GM12878 (cell line): ENCODE measurements around the gene CCDC182. TPM values are rescaled to one million over a fixed set of nuclear protein-coding genes. Genes with fewer than 3 reads are reported as not detected.

Experiments used
- ATAC-seq: fragments of 200-7000 bp; cut with Tn5 transposase; 3 replicates; pipeline ENCODE4 v1.9.1; 2020; ENCODE audit warnings: mild to moderate bottlenecking, moderate library complexity
- BruUV-seq: library from RNA; stranded (reverse); fragments of 400-500 nt; replicated peaks from 2 replicates; lab custom pipeline; 2021; lab: Mats Ljungman, UMichigan
- CTCF ChIA-PET: fragments of 300-600 bp; sonication (Branson Sonifier 250); formaldehyde crosslinking; extraction: SDS; loops from one replicate; lab custom pipeline; 2021; ENCODE audit warnings: inconsistent platforms; lab: Yijun Ruan, JAX
- POLR2A ChIA-PET: fragments of 350-600 bp; formaldehyde crosslinking; extraction: SDS; loops from one replicate; lab custom pipeline; 2021; ENCODE audit warnings: inconsistent platforms; lab: Charles Lee
- RAD21 ChIA-PET: fragments of 300-600 bp; sonication (Branson Sonifier 250); formaldehyde crosslinking; loops from one replicate; lab custom pipeline; 2023; ENCODE audit warnings: antibody characterized with exemption; ENCODE audit not compliant: unreplicated experiment; lab: Charles Lee
- SMC1A ChIA-PET: fragments of 300-600 bp; sonication (Branson Sonifier 250); formaldehyde crosslinking; loops from one replicate; lab custom pipeline; 2023; ENCODE audit not compliant: unreplicated experiment, uncharacterized antibody; lab: Charles Lee
- DNase-seq: peaks from one replicate; pipeline ENCODE4 v3.0.0-alpha.2; 2011; ENCODE audit warnings: low read depth, low spot score
- FAIRE-seq: peaks from 3 replicates; lab custom pipeline; 2011; peaks lifted over from hg19 to GRCh38; lab: Jason Lieb, UNC
- H2AFZ ChIP-seq: 2 replicates; pipeline ENCODE4 v1.6.0; 2011; ENCODE audit warnings: low read depth, low read length, control low read depth; ENCODE audit not compliant: control insufficient read depth
- H3K27ac ChIP-seq: 2 replicates; pipeline ENCODE4 v1.5.1; 2011; ENCODE audit warnings: control low read depth; ENCODE audit not compliant: control insufficient read depth, insufficient read depth
- H3K27me3 ChIP-seq, 2 experiments: replicated peaks in 1 of 2; 2 replicates each; pipeline versions ENCODE4 v1.6.0 to v1.6.1; 2011; ENCODE audit warnings: low read length in 1 of 2; ENCODE audit not compliant: control insufficient read depth in 2 of 2, insufficient read depth in 2 of 2
- H3K36me3 ChIP-seq, 2 experiments: 2 replicates each; pipeline ENCODE4 v1.5.1; 2011; ENCODE audit warnings: low read length in 1 of 2; ENCODE audit not compliant: control insufficient read depth in 2 of 2, insufficient read depth in 2 of 2
- H3K4me1 ChIP-seq: 2 replicates; pipeline ENCODE4 v1.6.1; 2011; ENCODE audit warnings: mild to moderate bottlenecking, low read length, moderate library complexity, mixed read lengths; ENCODE audit not compliant: control insufficient read depth, insufficient read depth
- H3K4me2 ChIP-seq: 2 replicates; pipeline ENCODE4 v1.6.0; 2011; ENCODE audit warnings: control low read depth; ENCODE audit not compliant: control insufficient read depth, insufficient read depth
- H3K4me3 ChIP-seq: fragments of 200-600 bp; sonication (generic); 2 replicates; pipeline ENCODE4 v1.5.1; 2016
- H3K79me2 ChIP-seq: 2 replicates; pipeline ENCODE4 v1.6.0; 2011; ENCODE audit warnings: low read length; ENCODE audit not compliant: control insufficient read depth, insufficient read depth
- H3K9ac ChIP-seq: 2 replicates; pipeline ENCODE4 v1.8.0; 2011; ENCODE audit warnings: low read length, control low read depth, mixed read lengths; ENCODE audit not compliant: control insufficient read depth, insufficient read depth
- H3K9me3 ChIP-seq: replicated peaks from 3 replicates; pipeline ENCODE4 v1.5.1; 2011; ENCODE audit warnings: mild to moderate bottlenecking, low read length; ENCODE audit not compliant: control insufficient read depth, insufficient read depth
- H4K20me1 ChIP-seq: 2 replicates; pipeline ENCODE4 v1.6.0; 2011; ENCODE audit not compliant: control insufficient read depth, insufficient read depth
- CEBPB ChIP-seq, 2 experiments: fragments of 150-350 bp in 1 of 2; IDR thresholded peaks; 2 replicates each; pipeline ENCODE4 v1.6.1; 2012 to 2014; ENCODE audit warnings: low read depth in 2 of 2, low read length in 2 of 2, borderline replicate concordance in 1 of 2, inconsistent platforms in 1 of 2
- JUND ChIP-seq: IDR thresholded peaks from 2 replicates; pipeline ENCODE4 v1.6.1; 2012; ENCODE audit warnings: low read depth, mild to moderate bottlenecking, low read length, improper control_type of control experiment, moderate library complexity
- KDM1A ChIP-seq: fragments of 200-600 bp; sonication (generic); IDR thresholded peaks from 2 replicates; pipeline ENCODE4 v1.6.1; 2016; ENCODE audit warnings: borderline replicate concordance
- LARP7 ChIP-seq: fragments of 450-650 bp; IDR thresholded peaks from 2 replicates; pipeline ENCODE4 v1.6.1; 2017; ENCODE audit warnings: mild to moderate bottlenecking
- MEF2B ChIP-seq: fragments of 450-650 bp; IDR thresholded peaks from 2 replicates; pipeline ENCODE4 v1.6.1; 2018; ENCODE audit warnings: mild to moderate bottlenecking, moderate library complexity; ENCODE audit not compliant: partially characterized antibody, poor library complexity, severe bottlenecking
- NFXL1 ChIP-seq: fragments of 450-650 bp; IDR thresholded peaks from 2 replicates; pipeline ENCODE4 v1.6.1; 2017; ENCODE audit warnings: antibody characterized with exemption, mild to moderate bottlenecking, borderline replicate concordance
- POU2F2 ChIP-seq: IDR thresholded peaks from 3 replicates; pipeline ENCODE4 v1.6.1; 2011; ENCODE audit warnings: low read depth, mild to moderate bottlenecking, low read length, borderline replicate concordance
- STAT3 ChIP-seq: IDR thresholded peaks from 2 replicates; pipeline ENCODE4 v1.6.1; 2011; ENCODE audit warnings: low read depth, low read length, improper control_type of control experiment
- ZZZ3 ChIP-seq: IDR thresholded peaks from 2 replicates; pipeline ENCODE4 v1.6.1; 2011; ENCODE audit warnings: low read depth; ENCODE audit not compliant: control insufficient read depth, insufficient read length
- WGBS: methylation state at CpG from one replicate; pipeline ENCODE4 v1.1.6; 2016; ENCODE audit warnings: low lambda C conversion rate; ENCODE audit not compliant: insufficient replicate concordance, insufficient coverage; ENCODE audit errors: missing lambda C conversion rate; 5-methylcytosine and 5-hydroxymethylcytosine counted together
- in situ Hi-C: fragments of 300-500 bp; cut with MboI; formaldehyde crosslinking; loops from 9 replicates; pipeline ENCODE4 v1.14.3; 2018; ENCODE audit warnings: mixed read lengths
- intact Hi-C: fragments of 100-400 bp; cut with micrococcal nuclease; formaldehyde crosslinking; loops from one replicate; pipeline ENCODE4 v1.14.2; 2022; ENCODE audit not compliant: unreplicated experiment
- polyA plus RNA-seq, 11 experiments: library from polyadenylated mRNA; depleted of rRNA in 4 of 11; unstranded in 6 of 11; stranded (reverse) in 5 of 11; fragments of >200 nt; fragmentation: Nextera tagmentation in 4 of 11; fragmentation: Illumina TruSeq in 1 of 11; extraction: Ambion mirVana in 4 of 11; extraction: Trizol in 1 of 11; gene quantifications; 1 replicate in 1 of 11; 2 replicates in 10 of 11; pipeline versions ENCODE4 v1.2.1 to v1.2.3, GENCODE V29; 2011 to 2016; ENCODE audit warnings: inconsistent platforms in 2 of 11, missing spikeins in 2 of 11, low read depth in 1 of 11
- total RNA-seq, 4 experiments: library from RNA; depleted of rRNA in 3 of 4; stranded (reverse); fragments of >200 nt in 3 of 4; fragmentation: Illumina TruSeq in 1 of 4; extraction: Trizol in 1 of 4; gene quantifications; 2 replicates each; pipeline versions ENCODE4 v1.2.1 to v1.2.3, GENCODE V29; 2013 to 2021
- TF ChIP-seq, protein P1 (sequence below): fragments of 450-650 bp; formaldehyde crosslinking; IDR thresholded peaks from 2 replicates; pipeline ENCODE4 v1.5.0; 2022; ENCODE audit warnings: mild to moderate bottlenecking, missing genetic modification characterization
- TF ChIP-seq, protein P2 (sequence below): fragments of 150-350 bp; IDR thresholded peaks from 2 replicates; pipeline ENCODE4 v1.6.1; 2014; ENCODE audit warnings: mild to moderate bottlenecking, low read depth, low read length
- TF ChIP-seq, protein P3 (sequence below): IDR thresholded peaks from 2 replicates; pipeline ENCODE4 v1.6.1; 2011; ENCODE audit warnings: borderline replicate concordance, low read depth, mild to moderate bottlenecking, moderate library complexity, mixed read lengths, low read length; ENCODE audit not compliant: insufficient read depth; ENCODE audit errors: extremely low read length
- TF ChIP-seq, protein P4 (sequence below): IDR thresholded peaks from 2 replicates; pipeline ENCODE4 v1.6.1; 2011; ENCODE audit warnings: low read depth, mild to moderate bottlenecking, low read length, moderate library complexity, borderline replicate concordance; ENCODE audit errors: extremely low read depth
- TF ChIP-seq, protein P5 (sequence below), 3 experiments: IDR thresholded peaks in 2 of 3; conservative IDR thresholded peaks in 1 of 3; 2 replicates each; pipeline ENCODE4 v1.5.1; 2011; ENCODE audit warnings: low read depth in 3 of 3, low read length in 3 of 3, mild to moderate bottlenecking in 3 of 3, control low read depth in 2 of 3, moderate library complexity in 2 of 3, inconsistent platforms in 1 of 3, mixed read lengths in 1 of 3; ENCODE audit not compliant: control insufficient read depth in 2 of 3, insufficient read depth in 1 of 3; ENCODE audit errors: extremely low read depth in 1 of 3

The CCDC182 gene
- total and polyA plus RNA-seq, 10 of the 15 experiments (the other 5 are each of a cell fraction or from before 2014, with no cell fraction given) = not detected

DNA sequence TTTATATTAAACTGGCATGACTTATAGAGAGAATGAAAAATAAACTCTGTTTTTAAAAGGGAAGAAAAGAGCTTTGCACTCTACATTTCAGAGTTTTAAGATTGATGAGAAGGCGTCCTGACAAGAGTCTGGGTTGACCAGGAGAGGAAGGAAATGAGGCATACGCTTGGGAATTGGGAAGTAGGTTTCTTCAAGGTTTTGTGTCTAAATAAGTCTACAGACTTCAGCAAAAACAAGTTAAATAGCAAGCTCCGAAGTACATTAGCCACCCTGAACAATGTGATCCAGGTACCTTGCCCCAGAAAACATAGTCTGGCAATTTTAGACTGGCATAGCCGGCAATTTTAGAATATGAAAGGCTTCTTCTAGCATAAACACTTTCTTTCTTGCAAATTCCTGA lies 28.5 kb upstream of the CCDC182 start (continued):
- TF ChIP-seq CEBPB (IDR thresholded peaks at IDR 0.05; ENCODE audit: borderline replicate concordance in 1 of 2, low read depth in 2 of 2, low read length in 2 of 2) (no peak), POU2F2 (no peak), MEF2B (no peak)
- TF ChIP-seq, protein P1, sequence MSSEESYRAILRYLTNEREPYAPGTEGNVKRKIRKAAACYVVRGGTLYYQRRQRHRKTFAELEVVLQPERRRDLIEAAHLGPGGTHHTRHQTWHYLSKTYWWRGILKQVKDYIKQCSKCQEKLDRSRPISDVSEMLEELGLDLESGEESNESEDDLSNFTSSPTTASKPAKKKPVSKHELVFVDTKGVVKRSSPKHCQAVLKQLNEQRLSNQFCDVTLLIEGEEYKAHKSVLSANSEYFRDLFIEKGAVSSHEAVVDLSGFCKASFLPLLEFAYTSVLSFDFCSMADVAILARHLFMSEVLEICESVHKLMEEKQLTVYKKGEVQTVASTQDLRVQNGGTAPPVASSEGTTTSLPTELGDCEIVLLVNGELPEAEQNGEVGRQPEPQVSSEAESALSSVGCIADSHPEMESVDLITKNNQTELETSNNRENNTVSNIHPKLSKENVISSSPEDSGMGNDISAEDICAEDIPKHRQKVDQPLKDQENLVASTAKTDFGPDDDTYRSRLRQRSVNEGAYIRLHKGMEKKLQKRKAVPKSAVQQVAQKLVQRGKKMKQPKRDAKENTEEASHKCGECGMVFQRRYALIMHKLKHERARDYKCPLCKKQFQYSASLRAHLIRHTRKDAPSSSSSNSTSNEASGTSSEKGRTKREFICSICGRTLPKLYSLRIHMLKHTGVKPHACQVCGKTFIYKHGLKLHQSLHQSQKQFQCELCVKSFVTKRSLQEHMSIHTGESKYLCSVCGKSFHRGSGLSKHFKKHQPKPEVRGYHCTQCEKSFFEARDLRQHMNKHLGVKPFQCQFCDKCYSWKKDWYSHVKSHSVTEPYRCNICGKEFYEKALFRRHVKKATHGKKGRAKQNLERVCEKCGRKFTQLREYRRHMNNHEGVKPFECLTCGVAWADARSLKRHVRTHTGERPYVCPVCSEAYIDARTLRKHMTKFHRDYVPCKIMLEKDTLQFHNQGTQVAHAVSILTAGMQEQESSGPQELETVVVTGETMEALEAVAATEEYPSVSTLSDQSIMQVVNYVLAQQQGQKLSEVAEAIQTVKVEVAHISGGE (CRISPR knock-in tag) = no peak
- TF ChIP-seq, protein P2, sequence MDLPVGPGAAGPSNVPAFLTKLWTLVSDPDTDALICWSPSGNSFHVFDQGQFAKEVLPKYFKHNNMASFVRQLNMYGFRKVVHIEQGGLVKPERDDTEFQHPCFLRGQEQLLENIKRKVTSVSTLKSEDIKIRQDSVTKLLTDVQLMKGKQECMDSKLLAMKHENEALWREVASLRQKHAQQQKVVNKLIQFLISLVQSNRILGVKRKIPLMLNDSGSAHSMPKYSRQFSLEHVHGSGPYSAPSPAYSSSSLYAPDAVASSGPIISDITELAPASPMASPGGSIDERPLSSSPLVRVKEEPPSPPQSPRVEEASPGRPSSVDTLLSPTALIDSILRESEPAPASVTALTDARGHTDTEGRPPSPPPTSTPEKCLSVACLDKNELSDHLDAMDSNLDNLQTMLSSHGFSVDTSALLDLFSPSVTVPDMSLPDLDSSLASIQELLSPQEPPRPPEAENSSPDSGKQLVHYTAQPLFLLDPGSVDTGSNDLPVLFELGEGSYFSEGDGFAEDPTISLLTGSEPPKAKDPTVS = no peak

DNA sequence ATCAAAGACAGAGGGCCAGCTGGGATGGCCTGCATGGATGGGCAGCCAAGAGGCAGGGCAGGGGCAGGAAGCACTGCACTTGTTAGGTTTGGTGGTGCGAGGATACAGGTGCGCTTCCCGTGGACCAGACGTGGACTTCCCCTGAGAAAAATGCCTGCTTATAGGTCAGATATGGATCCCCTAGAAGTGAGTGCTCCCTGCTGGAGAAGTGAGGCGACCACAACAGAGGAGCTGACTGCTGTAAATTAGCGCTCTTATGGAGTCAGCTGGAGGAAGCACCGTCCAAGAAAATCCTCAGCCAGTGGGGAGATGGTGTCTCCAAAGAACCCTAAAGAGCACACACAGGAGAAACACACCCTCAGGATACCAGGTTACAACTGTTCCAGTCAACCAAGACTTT lies 27.7 kb upstream of the CCDC182 start:
- CTCF ChIA-PET = interaction anchor here (0.6 to 3.6 kb wide), 3 partner anchors 11 to 241 kb away, joined by 3 to 21 read pairs (median 4); no protein-coding TSS in a partner anchor
- Histone ChIP-seq H3K79me2 (no peaks in the 10 kb centered on the region), H3K4me2 (no peak overlapping the region), H3K27ac (no peak overlapping the region), H3K4me3 (no peak overlapping the region), H4K20me1 (no peaks in the 10 kb centered on the region), H3K9ac (no peak overlapping the region), H3K9me3 (no peaks in the 10 kb centered on the region), H2AFZ (no peak overlapping the region), H3K36me3 (no peaks in the 10 kb centered on the region), H3K27me3 (peaks cover 3 to 7% of the 10 kb centered on the region in 2 experiments), H3K4me1 (no peaks in the 10 kb centered on the region)
- intact Hi-C loops = no loop called here
- ATAC-seq = no peak
- SMC1A ChIA-PET = no interaction called here
- in situ Hi-C loops = no loop called here
- FAIRE-seq = no peak
- RAD21 ChIA-PET = no interaction called here
- WGBS = 16% methylated on average over 7 of the region's 7 CpGs
- no peak for DNase-seq
- POLR2A ChIA-PET = interaction anchor here (0.6 kb wide), 1 partner anchor 458 kb away, joined by 3 read pairs; no protein-coding TSS in a partner anchor
- no TSS peak for BruUV-seq
- no peak for TF ChIP-seq LARP7
- no peak for TF ChIP-seq NFXL1
- no peak for TF ChIP-seq STAT3
- TF ChIP-seq KDM1A = no peak
- TF ChIP-seq ZZZ3 = no peak
- TF ChIP-seq, protein P3, sequence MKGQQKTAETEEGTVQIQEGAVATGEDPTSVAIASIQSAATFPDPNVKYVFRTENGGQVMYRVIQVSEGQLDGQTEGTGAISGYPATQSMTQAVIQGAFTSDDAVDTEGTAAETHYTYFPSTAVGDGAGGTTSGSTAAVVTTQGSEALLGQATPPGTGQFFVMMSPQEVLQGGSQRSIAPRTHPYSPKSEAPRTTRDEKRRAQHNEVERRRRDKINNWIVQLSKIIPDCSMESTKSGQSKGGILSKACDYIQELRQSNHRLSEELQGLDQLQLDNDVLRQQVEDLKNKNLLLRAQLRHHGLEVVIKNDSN = no peak
- no peak for TF ChIP-seq JUND
- TF ChIP-seq, protein P4, sequence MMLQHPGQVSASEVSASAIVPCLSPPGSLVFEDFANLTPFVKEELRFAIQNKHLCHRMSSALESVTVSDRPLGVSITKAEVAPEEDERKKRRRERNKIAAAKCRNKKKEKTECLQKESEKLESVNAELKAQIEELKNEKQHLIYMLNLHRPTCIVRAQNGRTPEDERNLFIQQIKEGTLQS = no peak
- TF ChIP-seq, protein P5, sequence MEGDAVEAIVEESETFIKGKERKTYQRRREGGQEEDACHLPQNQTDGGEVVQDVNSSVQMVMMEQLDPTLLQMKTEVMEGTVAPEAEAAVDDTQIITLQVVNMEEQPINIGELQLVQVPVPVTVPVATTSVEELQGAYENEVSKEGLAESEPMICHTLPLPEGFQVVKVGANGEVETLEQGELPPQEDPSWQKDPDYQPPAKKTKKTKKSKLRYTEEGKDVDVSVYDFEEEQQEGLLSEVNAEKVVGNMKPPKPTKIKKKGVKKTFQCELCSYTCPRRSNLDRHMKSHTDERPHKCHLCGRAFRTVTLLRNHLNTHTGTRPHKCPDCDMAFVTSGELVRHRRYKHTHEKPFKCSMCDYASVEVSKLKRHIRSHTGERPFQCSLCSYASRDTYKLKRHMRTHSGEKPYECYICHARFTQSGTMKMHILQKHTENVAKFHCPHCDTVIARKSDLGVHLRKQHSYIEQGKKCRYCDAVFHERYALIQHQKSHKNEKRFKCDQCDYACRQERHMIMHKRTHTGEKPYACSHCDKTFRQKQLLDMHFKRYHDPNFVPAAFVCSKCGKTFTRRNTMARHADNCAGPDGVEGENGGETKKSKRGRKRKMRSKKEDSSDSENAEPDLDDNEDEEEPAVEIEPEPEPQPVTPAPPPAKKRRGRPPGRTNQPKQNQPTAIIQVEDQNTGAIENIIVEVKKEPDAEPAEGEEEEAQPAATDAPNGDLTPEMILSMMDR (IDR thresholded peaks at IDR 0.05 in 2 of 3, conservative IDR thresholded peaks at IDR 0.05 in 1 of 3; ENCODE audit: control insufficient read depth in 2 of 3, extremely low read depth in 1 of 3, insufficient read depth in 1 of 3, low read depth in 3 of 3, low read length in 3 of 3) = no peak
